Fibroblast of lung (primary cell): ENCODE data around the gene LYZL6.

Experiments used
- CTCF ChIP-seq, 2 donors: IDR thresholded peaks in 1 of 2; conservative IDR thresholded peaks in 1 of 2; 1 replicate in 1 of 2; 2 replicates in 1 of 2; pipeline ENCODE4 v1.5.1; 2011 to 2012; ENCODE audit warnings: low read length in 2 of 2, control low read depth in 1 of 2, inconsistent platforms in 1 of 2, low read depth in 1 of 2, mild to moderate bottlenecking in 1 of 2
- EZH2 ChIP-seq: IDR thresholded peaks from 2 replicates; pipeline ENCODE4 v1.5.1; 2012; ENCODE audit warnings: low read length, control low read depth, mild to moderate bottlenecking; ENCODE audit errors: missing control alignments

GRCh38 chr17:35943537-35943936, at the start of gene LYZL6:
- no peak for TF ChIP-seq CTCF (conservative IDR thresholded peaks at IDR 0.05 in 1 of 2, IDR thresholded peaks at IDR 0.05 in 1 of 2; ENCODE audit: low read depth in 1 of 2, low read length in 2 of 2)
- no peak for TF ChIP-seq EZH2
